Measurements from ENCODE around the gene MRPS14.

DNA sequence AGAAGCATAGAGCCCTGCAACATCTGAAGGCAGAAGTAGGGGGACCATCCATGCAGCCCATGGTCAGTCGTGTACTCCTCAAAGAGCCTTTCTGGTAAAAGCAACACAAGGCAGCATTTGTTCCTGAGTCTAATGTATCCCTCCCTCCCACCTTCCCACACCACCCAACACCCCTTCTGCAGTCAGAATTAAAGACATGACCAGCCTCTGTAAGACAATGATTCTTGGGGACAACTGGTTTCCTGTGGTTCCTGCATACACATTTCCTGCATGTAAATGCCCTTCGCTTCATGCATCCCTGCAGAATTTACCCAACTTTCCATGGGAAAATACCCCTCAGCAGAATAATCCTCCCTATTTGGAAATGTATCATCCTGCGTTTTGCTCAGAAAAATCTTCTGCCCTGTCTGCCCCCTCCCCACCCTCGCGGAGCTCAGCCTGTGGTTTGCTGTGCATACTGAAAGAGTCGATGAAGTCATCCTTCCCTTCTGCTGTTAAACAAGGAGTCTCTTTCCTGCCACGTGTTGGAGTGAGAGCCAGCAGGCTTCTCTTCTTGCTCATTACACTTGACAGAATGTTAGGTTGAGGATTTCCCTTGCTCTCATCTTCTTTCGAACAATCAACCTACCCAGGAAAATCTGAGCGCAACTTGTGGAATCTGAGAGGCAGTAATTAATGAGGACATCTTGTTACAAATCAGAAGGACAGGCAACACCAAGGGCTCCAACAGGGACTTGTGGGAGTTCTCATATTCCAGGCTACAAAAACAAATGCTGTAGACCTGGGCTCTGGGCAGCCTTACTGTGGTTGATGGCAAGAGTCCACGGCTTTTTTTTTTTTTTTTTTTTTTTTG lies 49.1 kb upstream of the MRPS14 start:
- TF ChIP-seq POLR2A (IDR thresholded peaks at IDR 0.05; ENCODE audit: low read depth, low read length) (no peak), TAF1 (IDR thresholded peaks at IDR 0.05; ENCODE audit: borderline replicate concordance, low read depth, low read length) (no peak), POLR2AphosphoS5 (IDR thresholded peaks at IDR 0.05; ENCODE audit: low read depth, low read length) (no peak)

Measured in GM12892 (cell line).